Dedifferentiated amniotic fluid mesenchymal stem cell (primary cell): ENCODE measurements around the gene CACHD1.

Experiments
- DNase-seq: peaks from one replicate; pipeline ENCODE4 v3.0.0-alpha.2; 2016; ENCODE audit errors: extremely low spot score

The CACHD1 gene

DNA sequence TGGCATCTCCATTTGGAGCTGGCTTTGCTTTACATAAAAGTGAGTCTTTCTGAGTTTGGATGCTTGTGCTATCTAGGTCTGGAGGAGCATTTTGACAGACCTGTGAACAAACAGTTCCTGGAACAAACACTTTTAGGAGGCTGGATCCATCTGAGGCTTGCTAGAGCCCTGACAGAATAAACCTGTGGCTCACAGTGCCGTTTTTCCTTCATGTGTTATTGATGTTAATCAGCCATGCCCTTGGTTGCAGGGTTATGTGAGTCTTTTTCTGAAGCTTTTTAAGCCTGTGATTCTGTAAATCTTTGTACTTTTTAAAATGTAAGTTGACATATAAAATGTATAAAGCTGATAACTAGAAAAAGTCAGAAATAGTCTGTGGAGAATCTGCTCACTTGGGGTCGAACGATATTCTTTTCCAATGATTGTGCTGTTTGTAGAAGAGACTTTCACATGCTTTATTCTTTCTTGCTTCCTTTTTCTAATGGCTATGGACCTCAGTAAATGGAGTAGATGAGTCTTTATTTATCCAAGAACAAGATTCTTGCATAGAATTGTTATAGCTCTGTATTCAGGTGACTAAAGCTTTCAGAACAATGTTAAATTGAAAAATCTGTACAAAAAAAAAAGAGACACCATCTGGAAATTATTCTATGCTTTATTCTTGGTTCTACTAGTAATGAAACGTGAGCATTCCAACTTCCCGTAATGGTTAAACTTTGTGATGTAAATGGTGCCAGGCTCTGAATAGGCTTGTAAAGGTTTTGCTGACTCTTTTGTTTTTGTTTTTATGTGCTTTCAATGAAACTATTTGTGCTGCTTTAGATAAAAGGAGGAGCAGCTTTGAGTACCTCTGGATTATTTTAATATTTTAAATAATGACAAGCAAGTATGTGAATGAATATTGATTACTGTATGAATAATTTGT, 53.7 kb downstream of the CACHD1 start:
- no peak for DNase-seq

DNA sequence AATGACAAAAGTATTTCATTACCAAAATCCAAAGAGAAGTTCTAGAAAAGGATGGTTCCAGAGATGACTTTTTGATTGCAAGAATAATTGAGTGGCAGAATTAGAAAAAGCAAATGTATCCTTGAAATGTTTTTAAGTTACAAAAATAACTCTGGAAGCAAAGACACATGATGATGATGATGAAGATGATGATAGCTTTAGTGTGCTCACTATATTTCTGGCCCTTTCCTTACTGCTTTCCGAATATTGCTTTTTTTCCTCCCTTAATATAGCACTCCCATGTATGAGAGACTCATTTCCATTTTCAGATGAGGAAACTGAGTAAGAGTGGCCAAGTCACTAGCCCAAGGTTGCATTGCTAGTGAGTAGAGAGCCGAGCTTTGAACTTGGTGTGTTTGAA, 54.7 kb downstream of the CACHD1 start:
- no peak for DNase-seq

DNA sequence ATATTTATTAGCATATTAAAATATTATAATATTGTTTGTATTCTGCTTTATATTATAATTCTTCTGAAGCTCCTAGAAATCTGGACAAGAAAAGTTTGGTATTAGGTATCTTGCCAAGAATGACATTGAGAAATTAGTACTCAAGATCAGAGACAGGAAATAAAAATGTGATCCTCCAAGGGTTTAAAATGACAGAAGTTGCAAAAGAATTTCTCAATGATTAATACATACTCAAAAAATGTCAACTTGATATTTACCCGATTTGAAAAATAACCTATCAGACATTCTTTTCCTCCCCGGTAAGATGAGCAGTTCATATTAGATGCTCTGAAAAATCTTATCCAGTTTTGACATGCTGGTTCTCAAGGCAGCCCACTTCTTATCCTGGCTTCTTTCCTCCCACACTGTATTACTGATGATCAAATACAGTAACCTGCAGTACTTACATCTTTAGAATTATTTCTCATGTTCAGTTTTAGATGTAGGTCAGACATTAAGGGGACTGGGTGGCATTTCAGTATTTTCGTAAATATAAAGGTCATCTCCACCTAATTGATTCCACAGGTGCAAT, 55.3 kb downstream of the CACHD1 start:
- no peak for DNase-seq

DNA sequence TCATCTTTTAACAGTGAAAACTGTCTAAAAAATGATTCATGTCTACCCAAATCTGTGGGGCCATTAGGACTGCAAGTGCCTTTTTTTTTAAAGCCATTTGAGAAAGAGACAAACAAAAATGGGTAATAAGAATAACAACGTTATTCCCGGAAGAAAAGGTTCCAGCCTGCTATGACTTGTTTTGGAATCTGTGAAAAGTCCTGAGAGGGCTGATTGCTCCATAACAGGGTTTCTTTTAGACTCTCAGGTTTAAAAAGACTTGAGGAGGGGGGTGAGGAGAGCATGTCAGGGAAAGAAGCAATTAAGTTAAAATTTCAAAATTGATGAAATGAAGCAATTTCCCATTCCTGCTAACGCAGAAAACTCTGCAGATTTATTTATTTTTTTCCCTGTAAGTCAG, 56.4 kb downstream of the CACHD1 start:
- DNase-seq: no peak

DNA sequence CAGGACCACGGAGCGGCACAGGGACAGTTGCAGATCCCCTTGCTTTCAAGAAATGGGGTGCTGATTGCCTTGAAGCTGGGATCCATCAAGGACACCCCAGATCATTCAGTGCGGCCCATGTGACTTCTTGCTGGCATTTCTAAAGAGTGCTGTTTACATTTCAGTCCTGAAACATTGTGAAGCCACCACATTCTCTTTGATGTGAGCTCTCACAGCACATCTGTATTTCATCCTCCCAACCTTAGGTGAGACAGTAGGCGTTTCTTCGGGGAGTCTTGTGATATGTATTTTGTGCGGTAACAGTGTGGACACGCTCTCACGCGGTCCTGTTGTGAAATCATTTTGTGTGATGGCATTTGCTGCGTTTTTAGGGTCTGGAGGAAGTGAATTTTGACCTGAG, 57.2 kb downstream of the CACHD1 start:
- DNase-seq: no peak

DNA sequence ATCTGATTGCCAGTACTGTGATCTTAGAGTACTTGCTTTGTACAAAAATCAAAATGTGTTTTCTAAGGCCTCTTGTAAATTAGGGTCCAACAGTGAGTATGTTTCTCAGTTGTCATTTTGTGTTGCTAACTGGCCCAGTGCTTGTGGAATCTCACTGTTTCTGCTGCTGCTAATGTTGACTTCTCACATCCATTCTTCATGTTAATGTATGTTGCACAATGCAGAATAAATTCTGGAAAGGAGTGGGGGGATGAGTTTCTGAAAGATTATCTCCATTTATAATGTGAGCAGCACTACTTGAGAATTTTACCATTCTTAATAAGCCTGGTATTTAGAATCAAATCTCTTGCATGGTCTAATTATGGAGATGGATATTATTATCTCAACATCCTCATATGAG, 57.9 kb downstream of the CACHD1 start:
- no peak for DNase-seq

DNA sequence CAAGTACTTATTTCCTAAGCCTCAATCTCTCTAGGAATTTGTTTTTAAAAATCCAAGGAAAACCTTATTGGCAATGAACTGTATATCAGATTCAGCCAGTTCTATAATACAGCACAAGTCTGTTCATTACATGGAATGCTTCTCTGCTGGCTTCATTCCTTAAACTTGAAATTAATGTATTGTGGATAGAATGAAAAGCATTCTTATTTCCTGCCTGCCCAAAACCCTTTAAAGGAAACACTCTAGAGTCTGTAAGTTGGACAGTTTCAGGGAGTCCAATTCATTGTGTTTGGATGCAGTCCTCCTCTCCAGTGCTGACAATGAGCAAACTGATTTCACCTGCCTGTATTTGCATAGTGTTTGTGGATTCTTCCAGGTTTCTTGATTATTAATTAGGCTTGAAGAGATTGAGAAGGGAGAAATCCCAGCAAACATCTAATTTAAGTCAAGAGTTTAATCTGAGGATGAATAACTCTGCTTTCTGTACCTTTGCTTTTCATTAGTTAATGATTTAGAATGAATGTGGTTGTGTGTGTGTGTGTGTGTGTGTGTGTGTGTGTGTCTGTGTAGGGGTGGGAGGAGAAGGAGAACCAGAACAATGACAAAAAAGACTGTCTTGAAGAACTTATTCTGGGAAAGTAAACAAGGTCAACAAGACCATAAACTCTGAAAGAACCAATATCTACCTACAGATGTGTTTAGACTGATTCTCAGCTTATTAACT, 61.2 kb downstream of the CACHD1 start:
- peak; percentile 26 for DNase-seq

DNA sequence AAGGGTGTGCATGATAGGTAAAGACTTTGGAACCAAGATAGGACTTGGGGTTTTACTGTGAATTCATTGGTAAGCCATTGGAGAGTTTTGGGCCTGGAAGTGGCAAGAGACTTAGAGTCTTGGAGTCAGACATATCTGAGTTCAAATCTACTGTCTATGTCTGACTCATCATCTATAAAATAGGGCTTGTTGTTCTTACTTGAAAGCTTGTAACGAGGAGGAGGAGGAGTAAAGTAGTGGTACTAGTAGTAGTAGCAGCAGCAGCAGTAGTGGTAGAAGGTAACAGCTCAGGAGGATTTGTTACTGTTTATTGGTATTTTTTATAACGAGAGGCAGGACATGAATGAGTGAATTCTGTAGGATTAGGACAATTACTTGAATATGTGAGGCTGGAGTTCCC, 62.7 kb downstream of the CACHD1 start:
- DNase-seq: no peak

DNA sequence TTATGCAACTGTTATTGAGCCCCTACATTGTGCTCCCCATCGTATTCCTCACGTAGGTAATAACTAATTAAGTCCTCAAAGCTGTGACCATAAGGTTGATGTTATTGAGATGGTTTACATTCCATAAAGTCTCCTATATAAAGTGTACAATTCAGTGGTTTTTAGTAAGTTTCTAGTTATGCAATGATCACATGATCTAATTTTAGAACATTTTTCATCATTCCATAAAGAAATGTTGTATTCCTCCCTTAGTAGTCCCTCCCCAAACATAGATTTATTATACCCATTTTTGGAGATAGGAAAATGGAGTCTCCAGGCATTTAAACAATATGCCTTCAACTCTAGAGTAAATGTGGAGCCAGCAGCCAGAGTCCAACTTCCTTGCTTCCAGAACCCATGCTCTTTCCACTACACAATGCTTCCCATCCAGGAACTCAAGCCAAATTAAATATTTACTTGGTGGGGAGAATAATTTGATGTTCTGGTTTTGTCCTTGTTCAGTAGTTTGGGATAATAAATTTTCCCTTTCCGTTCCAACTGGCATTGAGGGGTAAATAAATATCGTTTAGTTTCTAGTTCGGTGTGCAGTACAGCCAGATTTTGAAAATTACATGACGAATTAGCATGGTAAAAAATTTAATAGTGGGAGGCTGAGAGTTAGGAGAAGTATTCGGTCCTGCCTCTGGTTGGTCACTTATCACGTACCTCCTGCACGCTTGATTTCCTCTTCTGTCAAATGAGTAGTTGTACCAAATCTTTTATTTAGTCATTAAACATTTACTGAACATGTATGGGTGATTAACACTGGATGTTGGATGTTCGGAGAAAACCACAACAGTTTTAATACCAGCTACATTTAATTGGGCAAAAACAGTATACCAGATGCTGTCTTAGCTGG, 66.3 kb downstream of the CACHD1 start:
- DNase-seq: no peak

DNA sequence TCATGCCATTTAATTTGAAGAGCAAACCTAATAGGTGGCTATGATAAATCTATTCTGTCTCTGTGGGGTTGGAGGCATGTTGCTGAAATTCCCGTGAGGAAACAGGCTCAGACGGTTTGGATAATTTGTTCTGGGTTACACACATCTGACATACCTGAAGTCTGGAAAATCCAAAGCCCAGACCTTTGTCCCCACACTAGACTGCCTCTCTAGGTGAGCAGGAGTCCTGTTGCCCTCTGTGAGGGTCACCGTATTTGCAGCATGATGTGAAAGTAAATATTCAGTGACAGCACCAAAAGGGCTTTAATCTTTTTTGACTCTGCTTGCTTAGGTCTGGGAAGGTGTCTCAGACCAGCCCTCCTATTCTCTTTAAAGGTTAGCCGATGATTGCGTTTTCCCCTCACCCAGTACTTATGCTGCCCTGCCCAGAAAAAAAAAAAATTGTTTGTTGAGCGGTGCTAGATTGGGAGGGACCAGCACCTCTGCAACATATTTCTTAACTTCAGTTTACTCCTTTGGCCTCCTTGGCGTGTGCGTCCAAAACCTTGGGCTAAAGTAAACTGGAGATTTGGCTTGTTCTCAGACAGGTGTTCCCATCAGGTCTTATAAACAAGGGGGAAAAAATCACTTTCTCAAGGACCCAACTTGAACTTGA, 67.0 kb downstream of the CACHD1 start:
- no peak for DNase-seq

DNA sequence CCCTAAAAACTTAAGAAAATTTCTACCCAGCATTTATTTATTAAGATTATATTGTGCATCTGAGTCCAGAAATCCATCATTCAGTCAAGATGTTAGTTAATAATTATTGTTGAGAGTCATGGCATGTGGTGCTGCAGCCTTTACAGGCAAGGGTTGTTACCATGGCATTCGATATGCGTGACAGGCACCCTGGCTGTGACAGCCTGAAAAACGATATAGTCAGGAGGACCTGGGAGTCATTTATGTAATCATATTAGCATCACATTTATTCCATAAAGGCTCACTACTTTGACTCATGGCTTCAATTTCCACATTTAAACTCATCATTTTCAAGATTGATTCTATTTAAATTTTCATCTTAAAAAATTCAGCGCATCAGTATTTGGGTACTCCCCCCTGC, 68.0 kb downstream of the CACHD1 start:
- DNase-seq: no peak

DNA sequence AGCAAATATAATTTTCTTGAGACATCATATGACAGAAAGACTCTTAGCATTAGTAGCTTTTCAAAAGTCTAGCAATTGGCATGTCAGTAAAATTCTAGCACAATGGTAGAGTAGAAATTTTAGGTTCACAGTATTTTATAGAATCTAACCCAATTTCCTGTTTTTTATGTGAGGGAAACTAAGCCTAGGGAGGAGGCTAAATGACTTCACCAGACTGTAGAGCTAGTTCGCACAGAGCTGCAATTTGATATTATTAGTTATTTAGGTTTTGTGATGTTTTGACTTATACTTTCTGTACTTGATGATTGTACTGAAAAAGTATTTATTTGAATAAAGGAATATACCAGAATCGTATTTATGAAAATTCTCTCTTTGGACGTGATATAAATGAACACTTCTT, 68.5 kb downstream of the CACHD1 start:
- DNase-seq: no peak

DNA sequence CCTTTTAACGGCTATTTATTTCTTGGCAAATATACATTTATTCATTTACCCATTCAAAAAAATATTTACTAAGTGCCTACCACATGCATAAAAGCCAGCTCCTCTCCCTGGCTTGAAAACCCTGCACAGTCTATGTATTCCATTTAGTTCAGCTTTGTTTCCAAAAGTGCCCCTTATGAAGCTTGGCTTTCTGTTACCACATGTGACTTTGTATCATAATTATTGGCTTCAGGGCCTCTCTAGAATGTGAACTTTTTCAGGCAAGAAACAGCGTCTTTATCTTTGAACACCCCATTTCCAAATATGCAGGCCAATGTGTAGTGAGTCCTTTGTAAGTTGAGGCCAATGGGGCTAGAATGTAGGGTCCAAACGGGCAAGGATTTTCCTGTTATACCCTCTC, 69.4 kb downstream of the CACHD1 start:
- DNase-seq: no peak

DNA sequence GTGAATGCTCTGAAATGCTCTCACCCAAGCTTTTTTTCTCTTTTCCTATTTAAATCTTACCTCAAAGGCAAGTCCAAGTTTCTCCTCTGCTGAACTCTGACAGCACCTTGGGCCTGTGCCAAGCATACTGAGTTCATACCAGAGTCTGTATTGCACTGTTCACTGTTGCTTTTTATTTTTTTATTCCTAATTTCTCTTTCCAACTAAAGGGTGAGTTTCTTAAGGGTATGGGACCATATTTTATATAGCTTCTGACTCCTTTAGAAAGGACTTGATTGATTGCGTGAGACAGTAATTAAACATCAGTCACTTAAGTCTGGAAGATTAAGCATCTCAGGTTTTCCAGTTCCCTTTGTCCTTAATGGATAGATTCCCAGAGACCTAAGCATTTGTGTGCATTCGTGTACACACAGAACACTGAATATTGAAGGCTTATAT, 69.9 kb downstream of the CACHD1 start:
- DNase-seq: no peak

DNA sequence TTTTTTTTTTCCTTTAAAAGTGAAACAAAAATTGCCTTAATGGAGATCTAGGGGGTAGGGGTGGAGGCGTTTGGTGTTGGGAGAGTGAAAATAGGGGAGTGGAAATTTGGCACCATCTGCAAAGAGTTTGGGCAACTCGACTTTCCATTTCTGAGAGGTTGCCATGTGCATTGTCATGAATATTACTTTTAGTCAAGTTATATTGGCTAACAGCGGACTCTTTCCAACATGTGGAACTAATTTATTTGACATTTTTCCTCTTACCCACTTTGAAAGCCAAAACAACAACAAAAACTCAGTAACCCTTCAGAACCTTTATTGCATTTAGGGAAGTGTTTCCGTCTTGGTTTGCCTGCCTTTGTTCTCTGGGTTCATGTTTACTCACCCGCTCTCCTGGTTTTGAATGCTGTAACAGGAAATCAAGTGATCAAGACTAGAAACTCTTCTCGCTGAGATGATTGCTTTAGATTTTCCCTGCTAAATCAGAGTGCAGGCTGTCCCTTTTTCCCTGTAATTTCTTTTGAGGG, 70.4 kb downstream of the CACHD1 start:
- peak; percentile 46 for DNase-seq

DNA sequence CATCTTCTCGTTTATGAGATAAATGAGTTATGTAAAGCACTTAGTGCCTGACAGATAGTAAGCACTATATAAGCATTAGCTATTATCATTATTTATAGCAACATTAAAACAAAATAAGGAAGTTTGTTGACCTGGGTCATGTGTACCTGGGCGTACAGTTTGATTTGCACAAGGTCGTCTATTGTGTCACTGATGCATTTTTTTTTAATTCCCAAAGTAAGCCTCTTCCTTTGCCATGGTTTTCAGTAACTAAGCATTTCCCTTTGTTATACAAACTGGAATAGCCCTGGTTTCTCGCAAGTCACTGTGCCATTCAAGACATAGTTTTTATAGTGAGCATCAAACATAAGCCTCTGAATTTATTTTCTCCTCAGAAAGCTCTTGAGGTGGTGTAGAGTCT, 72.2 kb downstream of the CACHD1 start:
- DNase-seq: no peak

DNA sequence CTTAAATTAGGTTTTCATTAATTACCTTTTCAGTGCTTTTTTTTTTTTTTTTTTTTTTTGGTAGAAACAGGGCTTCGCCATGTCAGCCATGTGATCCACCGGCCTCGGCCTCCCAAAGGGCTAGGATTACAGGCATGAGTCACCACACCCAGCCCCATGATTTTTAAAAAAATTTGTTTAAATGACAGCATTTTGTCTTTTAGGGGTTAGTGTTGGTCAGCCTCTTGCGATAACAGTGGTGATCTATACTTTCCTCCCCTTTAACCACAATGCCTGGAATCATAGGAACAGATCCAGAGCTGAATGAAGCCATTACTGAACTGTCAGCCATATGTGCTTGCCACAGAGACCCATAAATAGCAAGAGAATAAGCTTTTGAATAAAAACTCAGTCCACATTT, 73.9 kb downstream of the CACHD1 start:
- no peak for DNase-seq

DNA sequence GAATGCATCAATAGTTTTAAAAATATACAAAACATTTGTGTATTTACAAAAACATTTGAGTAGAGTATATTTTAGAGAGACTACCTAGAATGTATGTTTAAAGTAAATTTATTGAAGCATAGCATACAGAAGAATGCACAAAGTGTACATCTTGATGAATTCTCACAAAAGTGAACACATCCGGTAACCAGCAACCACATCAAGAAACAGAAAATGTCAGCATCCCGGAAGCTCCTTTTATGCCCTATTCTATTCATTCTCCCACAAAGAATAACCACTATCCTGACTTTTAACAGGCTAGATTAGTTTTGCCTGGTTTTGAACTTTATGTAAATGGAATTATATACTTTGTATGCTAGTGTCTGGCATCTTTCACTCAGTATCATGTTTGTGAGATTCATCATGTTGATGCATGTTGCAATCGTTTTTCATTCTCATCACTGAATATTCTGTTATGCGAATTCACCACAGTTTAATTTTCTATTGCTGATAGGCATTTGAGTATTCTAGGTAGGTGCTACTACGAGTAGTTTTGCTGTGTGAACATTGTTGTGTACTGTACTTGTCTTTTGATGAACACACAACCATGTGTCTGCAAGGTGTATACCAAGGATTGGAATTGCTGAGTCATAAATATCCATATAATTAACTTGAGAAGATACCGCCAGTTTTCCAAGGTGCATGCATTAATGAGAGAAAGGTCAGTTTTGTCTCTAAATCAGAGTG, 75.4 kb downstream of the CACHD1 start:
- no peak for DNase-seq

DNA sequence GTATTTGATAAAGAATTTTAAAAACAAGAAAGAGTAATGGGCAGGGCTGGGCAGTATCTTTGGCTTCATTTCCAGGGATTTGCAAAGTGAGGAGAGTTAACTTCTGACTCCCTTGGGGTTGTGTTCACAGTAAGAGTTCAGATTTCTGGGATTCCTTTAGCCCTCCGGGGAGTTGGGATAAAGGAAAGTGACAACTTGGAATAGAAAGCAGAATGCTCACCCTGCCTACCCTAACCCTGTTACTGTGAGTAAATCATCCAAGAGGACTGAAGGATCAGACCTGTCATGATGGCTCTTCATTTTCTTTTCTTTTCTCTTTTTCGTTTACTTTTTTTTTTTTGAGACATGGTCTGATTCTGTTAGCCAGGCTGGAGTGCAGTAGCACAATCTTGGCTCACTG, 76.1 kb downstream of the CACHD1 start:
- DNase-seq: no peak
